WI38 (cell line): ENCODE results near the gene MANBA.

Experiments used
- H3K4me3 ChIP-seq: 2 replicates; pipeline ENCODE4 v1.5.1; 2011; ENCODE audit warnings: low read depth, mild to moderate bottlenecking, control low read depth, low read length
- TF ChIP-seq, protein P1 (sequence below): IDR thresholded peaks from 2 replicates; pipeline ENCODE4 v1.5.1; 2012; ENCODE audit warnings: low read depth, mild to moderate bottlenecking, control low read depth, low read length

MANBA gene

DNA sequence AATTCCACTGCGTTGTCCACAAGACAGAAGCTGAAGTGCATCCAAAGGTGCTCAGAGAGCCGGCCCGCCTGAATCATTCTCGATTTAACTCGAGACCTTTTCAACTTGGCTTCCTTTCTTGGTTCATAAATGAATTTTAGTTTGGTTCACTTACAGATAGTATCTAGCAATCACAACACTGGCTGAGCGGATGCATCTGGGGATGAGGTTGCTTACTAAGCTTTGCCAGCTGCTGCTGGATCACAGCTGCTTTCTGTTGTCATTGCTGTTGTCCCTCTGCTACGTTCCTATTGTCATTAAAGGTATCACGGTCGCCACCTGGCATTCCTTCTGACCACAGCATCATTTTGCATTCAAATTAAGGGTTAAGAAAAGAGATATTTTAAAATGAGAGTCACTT lies 144.1 kb downstream of the MANBA start:
- no peak overlapping the region for H3K4me3 ChIP-seq
- TF ChIP-seq, protein P1, sequence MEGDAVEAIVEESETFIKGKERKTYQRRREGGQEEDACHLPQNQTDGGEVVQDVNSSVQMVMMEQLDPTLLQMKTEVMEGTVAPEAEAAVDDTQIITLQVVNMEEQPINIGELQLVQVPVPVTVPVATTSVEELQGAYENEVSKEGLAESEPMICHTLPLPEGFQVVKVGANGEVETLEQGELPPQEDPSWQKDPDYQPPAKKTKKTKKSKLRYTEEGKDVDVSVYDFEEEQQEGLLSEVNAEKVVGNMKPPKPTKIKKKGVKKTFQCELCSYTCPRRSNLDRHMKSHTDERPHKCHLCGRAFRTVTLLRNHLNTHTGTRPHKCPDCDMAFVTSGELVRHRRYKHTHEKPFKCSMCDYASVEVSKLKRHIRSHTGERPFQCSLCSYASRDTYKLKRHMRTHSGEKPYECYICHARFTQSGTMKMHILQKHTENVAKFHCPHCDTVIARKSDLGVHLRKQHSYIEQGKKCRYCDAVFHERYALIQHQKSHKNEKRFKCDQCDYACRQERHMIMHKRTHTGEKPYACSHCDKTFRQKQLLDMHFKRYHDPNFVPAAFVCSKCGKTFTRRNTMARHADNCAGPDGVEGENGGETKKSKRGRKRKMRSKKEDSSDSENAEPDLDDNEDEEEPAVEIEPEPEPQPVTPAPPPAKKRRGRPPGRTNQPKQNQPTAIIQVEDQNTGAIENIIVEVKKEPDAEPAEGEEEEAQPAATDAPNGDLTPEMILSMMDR, result no peak

DNA sequence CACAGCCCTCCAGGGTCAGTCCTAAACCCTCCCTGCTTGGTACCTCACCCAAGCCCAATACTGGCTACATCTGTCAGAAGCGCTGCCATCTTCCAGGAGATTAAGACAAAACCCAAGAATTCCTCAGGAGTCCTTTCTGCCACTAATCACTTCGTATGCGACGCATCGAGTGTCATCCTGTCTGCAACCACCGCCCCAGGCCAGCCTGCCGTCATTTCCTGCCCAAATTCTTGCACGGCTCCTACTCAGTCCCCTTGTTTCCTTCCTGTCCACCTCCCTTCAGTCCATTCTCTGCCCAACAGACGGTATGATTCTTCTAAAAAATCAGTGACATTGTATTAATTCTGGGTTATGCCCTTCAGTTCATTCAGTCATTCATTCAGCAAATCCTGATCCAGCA lies 146.0 kb downstream of the MANBA start:
- H3K4me3 ChIP-seq, result no peak overlapping the region
- TF ChIP-seq, protein P1, result no peak

DNA sequence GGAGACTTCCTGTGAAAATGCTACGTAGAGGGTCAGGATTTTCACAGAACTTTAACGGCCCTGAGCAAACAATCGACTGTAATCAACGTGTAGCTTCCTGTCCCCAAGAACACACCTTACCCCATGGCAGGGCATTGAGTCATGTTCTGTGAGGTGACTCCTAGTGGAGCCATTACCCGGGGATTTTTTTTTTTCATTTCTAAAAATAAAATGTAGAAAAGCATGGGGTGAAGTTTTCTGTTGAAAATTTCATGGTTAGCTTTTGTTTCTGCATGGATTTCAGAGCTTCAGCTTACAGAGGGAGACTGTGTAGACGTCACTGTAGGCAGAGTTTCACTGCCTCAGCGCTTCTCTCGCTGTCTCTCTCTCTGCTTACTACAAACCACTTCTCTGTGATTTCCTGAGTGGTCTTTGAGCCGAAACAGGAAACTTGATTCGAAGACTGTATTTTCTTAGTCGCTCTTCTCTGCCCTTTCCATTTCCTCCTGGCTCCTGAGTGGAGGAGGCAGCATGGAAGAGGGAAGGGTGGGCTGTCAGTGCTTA lies 147.9 kb downstream of the MANBA start:
- TF ChIP-seq, protein P1, result no peak

GRCh38 chr4:102612210-102612609 lies 148.6 kb downstream of the MANBA start:
- TF ChIP-seq, protein P1, result no peak
- no peak overlapping the region for H3K4me3 ChIP-seq

More for the DNA sequence above, 147.9 kb downstream of the MANBA start:
- H3K4me3 ChIP-seq, result no peak overlapping the region

GRCh38 chr4:102610476-102610875 lies 150.3 kb downstream of the MANBA start:
- TF ChIP-seq, protein P1, result no peak
- no peak overlapping the region for H3K4me3 ChIP-seq

DNA sequence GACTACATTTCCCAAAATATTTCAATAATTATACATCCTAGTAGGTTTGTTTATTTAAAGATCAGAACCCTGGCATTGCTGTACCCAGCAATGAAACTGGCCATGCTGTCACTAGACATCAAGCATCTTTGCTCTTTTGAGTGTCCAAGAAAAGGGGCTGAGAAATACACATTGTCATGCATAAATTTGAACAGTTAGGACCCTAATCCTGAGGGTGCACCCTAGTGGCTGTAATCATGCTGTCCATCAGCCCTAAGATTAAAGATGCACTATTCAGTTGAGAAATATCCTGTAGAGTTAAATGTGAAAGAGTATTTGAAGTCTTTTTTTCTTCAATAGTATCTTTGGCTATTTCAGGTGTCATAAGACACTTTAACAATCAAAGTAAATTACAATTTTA lies 150.8 kb downstream of the MANBA start:
- no peak overlapping the region for H3K4me3 ChIP-seq
- TF ChIP-seq, protein P1, result peak; percentile 13; the same call in 1 of the 2 replicates

DNA sequence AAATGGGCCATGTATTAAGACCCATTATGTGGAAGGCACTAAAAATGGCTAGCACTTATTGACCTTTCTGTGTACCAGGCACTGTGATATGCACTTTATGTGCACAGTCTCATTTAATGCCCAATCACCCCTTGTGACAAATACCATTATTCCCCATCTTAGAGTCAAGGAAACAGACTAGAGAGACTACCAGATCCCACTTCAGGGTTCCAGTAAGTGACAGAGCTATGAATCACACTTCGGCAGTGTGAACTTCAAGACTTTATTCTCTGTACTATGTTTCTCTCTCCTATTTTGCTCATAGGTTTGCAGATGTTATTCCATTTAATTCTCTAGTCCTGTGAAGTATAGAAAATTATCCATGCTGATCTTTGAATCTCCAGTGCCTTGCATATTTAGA lies 152.6 kb downstream of the MANBA start:
- TF ChIP-seq, protein P1, result no peak
- no peak overlapping the region for H3K4me3 ChIP-seq
